Activated gamma-delta T cell (primary cell): ENCODE measurements around the gene OASL.
A peak's percentile ranks its signal among the peaks of the same experiment; 100 is the strongest.

Experiments
- DNase-seq: peaks from one replicate; lab custom pipeline; 2025; lab: John Stamatoyannopoulos, UW

OASL gene

GRCh38 chr12:121015825-121016766 is 22.9 kb downstream of the OASL start, which contains the start of gene C12orf43:
Gene C12orf43, minus strand, starts transcription at chr12:121016487. Its CDS starts 13 bp downstream, at chr12:121016474.
- DNase-seq = peak; percentile 47

- DNase-seq = no peak
Observed at GRCh38 chr12:121013715-121014114, 25.3 kb downstream of the OASL start.

- no peak for DNase-seq
Observed at GRCh38 chr12:121011820-121012219, 27.2 kb downstream of the OASL start.

- no peak for DNase-seq
Observed at GRCh38 chr12:121010860-121011259, 28.2 kb downstream of the OASL start.

- DNase-seq = no peak
Observed at GRCh38 chr12:121009741-121010140, 29.3 kb downstream of the OASL start.

- no peak for DNase-seq
Observed at GRCh38 chr12:121008347-121009098, 30.5 kb downstream of the OASL start.

GRCh38 chr12:121005346-121005815 is 33.7 kb downstream of the OASL start:
- DNase-seq = peak; percentile 25

- DNase-seq = no peak
Observed at GRCh38 chr12:121004253-121004815, 34.7 kb downstream of the OASL start.

- no peak for DNase-seq
Observed at GRCh38 chr12:121003650-121004049, 35.4 kb downstream of the OASL start.

- no peak for DNase-seq
Observed at GRCh38 chr12:121001841-121002483, 37.1 kb downstream of the OASL start.

GRCh38 chr12:121001060-121001459 is 38.0 kb downstream of the OASL start:
- no peak for DNase-seq

- DNase-seq = no peak
Observed at GRCh38 chr12:121000530-121000929, 38.5 kb downstream of the OASL start.

GRCh38 chr12:120999191-121000120 is 39.6 kb downstream of the OASL start:
- no peak for DNase-seq

GRCh38 chr12:120998435-120998834 is 40.6 kb downstream of the OASL start:
- no peak for DNase-seq

GRCh38 chr12:120997448-120997847 is 41.6 kb downstream of the OASL start:
- no peak for DNase-seq

GRCh38 chr12:120996133-120996746 is 42.8 kb downstream of the OASL start:
- no peak for DNase-seq

GRCh38 chr12:120994589-120995337 is 44.3 kb downstream of the OASL start:
- DNase-seq = no peak

- no peak for DNase-seq
Observed at GRCh38 chr12:120994059-120994458, 45.0 kb downstream of the OASL start.

- DNase-seq = no peak
Observed at GRCh38 chr12:120993496-120993895, 45.5 kb downstream of the OASL start.

GRCh38 chr12:120992989-120993388 is 46.1 kb downstream of the OASL start:
- DNase-seq = no peak
